Sigmoid colon (tissue), 4 donors: Measurements from ENCODE around the gene MYH14.

Source experiments
- CTCF ChIP-seq, 4 experiments: fragments of 450-650 bp in 3 of 4; fragments of 200-600 bp in 1 of 4; IDR thresholded peaks; one replicate each; pipeline ENCODE4 v1.5.1; 2016 to 2019; ENCODE audit warnings: antibody characterized with exemption in 4 of 4, mild to moderate bottlenecking in 3 of 4, moderate library complexity in 2 of 4
- EP300 ChIP-seq, 4 donors: sonication (generic); formaldehyde crosslinking; IDR thresholded peaks; one replicate each; pipeline ENCODE4 v1.6.1; 2017; ENCODE audit warnings: antibody characterized with exemption in 4 of 4
- POLR2A ChIP-seq, 2 donors: fragments of 450-650 bp; IDR thresholded peaks; one replicate each; pipeline ENCODE4 v1.6.1; 2016; ENCODE audit warnings: antibody characterized with exemption in 2 of 2, mild to moderate bottlenecking in 2 of 2, moderate library complexity in 2 of 2
- POLR2AphosphoS5 ChIP-seq, 4 donors: sonication (generic); formaldehyde crosslinking; IDR thresholded peaks; one replicate each; pipeline ENCODE4 v1.6.1; 2017; ENCODE audit warnings: antibody characterized with exemption in 4 of 4

- TF ChIP-seq EP300 (IDR thresholded peaks at IDR 0.05) (no peak), CTCF (IDR thresholded peaks at IDR 0.05) (no peak), POLR2AphosphoS5 (IDR thresholded peaks at IDR 0.05) (no peak), POLR2A (IDR thresholded peaks at IDR 0.05) (no peak)
These were observed 29.2 kb downstream of the MYH14 start for GRCh38 chr19:50232600-50232999.
